Activated CD8-positive, alpha-beta memory T cell treated with anti-CD3 and anti-CD28 coated beads for 36 hours (primary cell): Measurements from ENCODE around the gene RPP25L. TPM values are rescaled to one million over a fixed set of nuclear protein-coding genes. Genes with fewer than 3 reads are reported as not detected.

Experiments used
- CTCF ChIA-PET: fragments of 350-600 bp; sonication (Branson Sonifier 250); formaldehyde crosslinking; loops from one replicate; lab custom pipeline; 2021; ENCODE audit warnings: antibody characterized with exemption; lab: Charles Lee
- POLR2A ChIA-PET: fragments of 350-600 bp; sonication (Branson Sonifier 250); formaldehyde crosslinking; loops from one replicate; lab custom pipeline; 2021; ENCODE audit warnings: antibody characterized with exemption; lab: Charles Lee
- total RNA-seq, 2 experiments: library from RNA; stranded (reverse); gene quantifications; one replicate each; pipeline ENCODE4 v1.2.3, GENCODE V29; 2021

The RPP25L gene
- total RNA-seq, 2 experiments from 2014 or later = 34.1 to 39.5 TPM

GRCh38 chr9:34601937-34602573 lies 9.8 kb downstream of the RPP25L start:
- ChIA-PET POLR2A (no interaction called here), CTCF (interaction anchor here (1.1 to 2.2 kb wide), 4 partner anchors 10 to 198 kb away, joined by 3 to 8 read pairs (median 6); partner anchors contain the start of gene DCTN3)

GRCh38 chr9:34600908-34601307 lies 11.0 kb downstream of the RPP25L start:
- ChIA-PET POLR2A (no interaction called here), CTCF (interaction anchor here (2.0 kb wide), 1 partner anchor 9 kb away, joined by 8 read pairs; no protein-coding TSS in a partner anchor)

GRCh38 chr9:34599546-34599945 lies 12.4 kb downstream of the RPP25L start:
- ChIA-PET CTCF (interaction anchor here (1.0 to 1.2 kb wide), 3 partner anchors 20 to 196 kb away, joined by 3 read pairs; partner anchors contain the start of gene DCTN3), POLR2A (no interaction called here)

GRCh38 chr9:34594177-34594576 lies 17.7 kb downstream of the RPP25L start:
- ChIA-PET CTCF (interaction anchor here (0.6 kb wide), 1 partner anchor 22 kb away, joined by 3 read pairs; no protein-coding TSS in a partner anchor), POLR2A (interaction anchor here (0.6 kb wide), 1 partner anchor 511 kb away, joined by 4 read pairs; no protein-coding TSS in a partner anchor)

- POLR2A ChIA-PET = no interaction called here
Observed at GRCh38 chr9:34592895-34593601, 18.8 kb downstream of the RPP25L start.

GRCh38 chr9:34591917-34592866 lies 19.7 kb downstream of the RPP25L start:
- ChIA-PET CTCF (interaction anchor here (0.6 to 3.4 kb wide), 38 partner anchors 9 to 259 kb away, joined by 3 to 15 read pairs (median 4); partner anchors contain the start of genes DCTN3, ENHO and SIGMAR1), POLR2A (no interaction called here)

More at GRCh38 chr9:34592895-34593601, 18.8 kb downstream of the RPP25L start:
- CTCF ChIA-PET = interaction anchor here (1.0 to 3.4 kb wide), 5 partner anchors 10 to 189 kb away, joined by 3 to 15 read pairs (median 12); no protein-coding TSS in a partner anchor

GRCh38 chr9:34591248-34591916 lies 20.5 kb downstream of the RPP25L start:
- ChIA-PET CTCF (interaction anchor here (0.6 to 3.4 kb wide), 38 partner anchors 9 to 258 kb away, joined by 3 to 15 read pairs (median 4); partner anchors contain the start of genes DCTN3, ENHO and SIGMAR1), POLR2A (no interaction called here)

- ChIA-PET POLR2A (no interaction called here), CTCF (interaction anchor here (0.8 to 3.4 kb wide), 22 partner anchors 8 to 192 kb away, joined by 3 to 15 read pairs (median 6); partner anchors contain the start of genes ENHO and SIGMAR1)
Observed at GRCh38 chr9:34590381-34591247, 21.3 kb downstream of the RPP25L start.

GRCh38 chr9:34589636-34590380 lies 22.1 kb downstream of the RPP25L start, which contains the start of gene CNTFR:
TSS of gene CNTFR (minus strand) at chr9:34589724. CDS start at chr9:34568981, 20,743 bp downstream.
- CTCF ChIA-PET = no interaction called here
- POLR2A ChIA-PET = no interaction called here

- ChIA-PET POLR2A (no interaction called here), CTCF (no interaction called here)
Observed at GRCh38 chr9:34588671-34589635, 22.9 kb downstream of the RPP25L start.

- CTCF ChIA-PET = interaction anchor here (0.8 to 1.7 kb wide), 3 partner anchors 16 to 47 kb away, joined by 3 to 9 read pairs (median 3); no protein-coding TSS in a partner anchor
- POLR2A ChIA-PET = no interaction called here
Observed at GRCh38 chr9:34587271-34587670, 24.6 kb downstream of the RPP25L start.

GRCh38 chr9:34585946-34586669 lies 25.8 kb downstream of the RPP25L start:
- ChIA-PET POLR2A (no interaction called here), CTCF (interaction anchor here (0.8 kb wide), 1 partner anchor 43 kb away, joined by 3 read pairs; no protein-coding TSS in a partner anchor)

- CTCF ChIA-PET = interaction anchor here (0.5 to 1.6 kb wide), 2 partner anchors 38 to 1278 kb away, joined by 3 to 4 read pairs; no protein-coding TSS in a partner anchor
- POLR2A ChIA-PET = no interaction called here
Observed at GRCh38 chr9:34584970-34585369, 26.9 kb downstream of the RPP25L start.

- ChIA-PET CTCF (interaction anchor here (2.6 kb wide), 1 partner anchor 9 kb away, joined by 15 read pairs; no protein-coding TSS in a partner anchor), POLR2A (interaction anchor here (0.6 kb wide), 1 partner anchor 327 kb away, joined by 4 read pairs; no protein-coding TSS in a partner anchor)
Observed at GRCh38 chr9:34582787-34583186, 29.1 kb downstream of the RPP25L start.
